PC-3 (cell line): ENCODE data around the gene SMIM17.

Experiments
- EZH2 ChIP-seq: fragments of 300-600 bp; sonication (generic); IDR thresholded peaks from one replicate; pipeline ENCODE4 v1.6.1; 2017; ENCODE audit warnings: antibody characterized with exemption, mild to moderate bottlenecking, low read length; ENCODE audit not compliant: unreplicated experiment
- EZH2phosphoT487 ChIP-seq: fragments of 300-600 bp; sonication (generic); IDR thresholded peaks from 2 replicates; pipeline ENCODE4 v1.6.1; 2018; ENCODE audit warnings: mild to moderate bottlenecking, antibody characterized with exemption, low read length, borderline replicate concordance
- TF ChIP-seq, protein P1 (sequence below): fragments of 300-600 bp; sonication (generic); conservative IDR thresholded peaks from 2 replicates; pipeline ENCODE4 v1.5.1; 2017; ENCODE audit warnings: antibody characterized with exemption, low read depth, mild to moderate bottlenecking, low read length

DNA sequence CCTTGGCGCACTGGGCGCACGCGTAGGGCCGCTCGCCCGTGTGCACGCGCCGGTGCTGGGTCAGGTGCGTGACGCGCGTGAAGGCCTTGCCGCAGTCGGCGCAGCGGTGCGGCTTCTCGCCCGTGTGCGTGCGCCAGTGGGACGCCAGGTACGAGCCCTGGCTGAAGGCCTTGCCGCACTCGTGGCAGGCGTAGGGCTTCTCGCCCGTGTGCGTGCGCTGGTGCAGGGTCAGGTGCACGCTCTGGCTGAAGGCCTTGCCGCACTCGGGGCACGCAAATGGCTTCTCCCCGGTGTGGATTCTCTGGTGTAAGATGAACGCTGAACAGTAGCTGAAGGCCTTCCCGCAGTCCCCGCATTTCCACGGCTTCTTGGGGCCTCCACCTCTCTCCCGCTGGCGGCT lies 21.6 kb downstream of the SMIM17 start:
- TF ChIP-seq, protein P1, sequence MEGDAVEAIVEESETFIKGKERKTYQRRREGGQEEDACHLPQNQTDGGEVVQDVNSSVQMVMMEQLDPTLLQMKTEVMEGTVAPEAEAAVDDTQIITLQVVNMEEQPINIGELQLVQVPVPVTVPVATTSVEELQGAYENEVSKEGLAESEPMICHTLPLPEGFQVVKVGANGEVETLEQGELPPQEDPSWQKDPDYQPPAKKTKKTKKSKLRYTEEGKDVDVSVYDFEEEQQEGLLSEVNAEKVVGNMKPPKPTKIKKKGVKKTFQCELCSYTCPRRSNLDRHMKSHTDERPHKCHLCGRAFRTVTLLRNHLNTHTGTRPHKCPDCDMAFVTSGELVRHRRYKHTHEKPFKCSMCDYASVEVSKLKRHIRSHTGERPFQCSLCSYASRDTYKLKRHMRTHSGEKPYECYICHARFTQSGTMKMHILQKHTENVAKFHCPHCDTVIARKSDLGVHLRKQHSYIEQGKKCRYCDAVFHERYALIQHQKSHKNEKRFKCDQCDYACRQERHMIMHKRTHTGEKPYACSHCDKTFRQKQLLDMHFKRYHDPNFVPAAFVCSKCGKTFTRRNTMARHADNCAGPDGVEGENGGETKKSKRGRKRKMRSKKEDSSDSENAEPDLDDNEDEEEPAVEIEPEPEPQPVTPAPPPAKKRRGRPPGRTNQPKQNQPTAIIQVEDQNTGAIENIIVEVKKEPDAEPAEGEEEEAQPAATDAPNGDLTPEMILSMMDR: no peak
- no peak for TF ChIP-seq EZH2phosphoT487
- no peak for TF ChIP-seq EZH2
